HG03460 (cell line): ENCODE data around the gene CMYA5.

Source experiments
- ATAC-seq: cut with Tn5 transposase; IDR thresholded peaks from one replicate; pipeline ENCODE4 v1.9.1; 2021; ENCODE audit not compliant: unreplicated experiment

CMYA5 gene

DNA sequence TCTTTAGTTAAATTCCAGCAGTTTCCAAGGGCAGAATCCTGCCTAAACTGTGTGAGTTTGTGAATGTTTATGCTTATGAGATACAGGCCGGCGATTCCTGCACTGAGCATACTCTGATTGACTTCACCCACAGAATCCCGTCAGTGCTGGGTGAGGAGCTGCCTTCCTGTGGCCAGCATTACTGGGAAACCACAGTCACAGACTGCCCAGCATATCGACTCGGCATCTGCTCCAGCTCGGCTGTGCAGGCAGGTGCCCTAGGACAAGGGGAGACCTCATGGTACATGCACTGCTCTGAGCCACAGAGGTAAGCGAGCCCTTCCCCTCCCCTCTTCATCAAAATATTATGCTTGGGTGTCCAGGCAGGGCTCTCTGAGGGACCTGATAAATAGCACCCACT lies 103.7 kb downstream of the CMYA5 start:
- ATAC-seq, result no peak

DNA sequence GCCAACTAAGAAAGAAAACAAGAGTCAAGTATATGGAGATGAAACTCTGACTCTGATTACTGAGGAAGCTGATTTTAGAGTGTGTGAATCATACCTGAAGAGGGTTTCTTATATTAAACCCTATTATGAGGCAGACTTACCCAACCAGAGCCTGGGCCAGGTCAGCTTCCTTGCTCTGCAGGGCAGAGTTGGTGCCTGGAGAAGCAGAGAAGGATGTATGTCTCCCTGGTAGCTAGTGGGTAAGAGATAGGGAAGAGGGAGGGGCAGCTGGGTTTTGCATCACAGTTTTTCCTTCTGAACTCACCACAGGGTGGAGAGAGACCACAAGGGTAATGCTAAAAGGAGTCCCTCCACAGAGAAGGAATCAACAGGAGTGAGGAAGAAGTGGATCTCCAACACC lies 104.1 kb downstream of the CMYA5 start:
- ATAC-seq, result no peak

DNA sequence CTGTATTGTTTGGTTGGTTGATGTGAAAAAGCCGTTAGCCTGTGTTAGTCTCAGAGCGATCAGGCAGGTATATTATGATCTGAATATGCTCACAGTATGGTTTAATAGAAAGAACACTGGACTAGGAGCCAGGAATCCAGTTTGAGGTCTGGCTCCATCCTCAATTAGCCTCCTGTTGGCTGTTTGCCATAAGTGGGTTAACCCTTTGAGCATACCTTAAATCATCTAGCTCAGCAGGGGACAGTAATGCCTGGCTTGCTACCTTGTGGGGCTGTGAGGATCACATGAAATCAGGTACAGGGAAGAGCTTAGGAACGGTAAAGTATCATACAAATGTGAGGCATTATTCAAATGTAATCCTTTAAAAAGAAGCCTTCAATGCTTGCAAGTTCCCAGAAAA lies 104.7 kb downstream of the CMYA5 start:
- ATAC-seq, result no peak

DNA sequence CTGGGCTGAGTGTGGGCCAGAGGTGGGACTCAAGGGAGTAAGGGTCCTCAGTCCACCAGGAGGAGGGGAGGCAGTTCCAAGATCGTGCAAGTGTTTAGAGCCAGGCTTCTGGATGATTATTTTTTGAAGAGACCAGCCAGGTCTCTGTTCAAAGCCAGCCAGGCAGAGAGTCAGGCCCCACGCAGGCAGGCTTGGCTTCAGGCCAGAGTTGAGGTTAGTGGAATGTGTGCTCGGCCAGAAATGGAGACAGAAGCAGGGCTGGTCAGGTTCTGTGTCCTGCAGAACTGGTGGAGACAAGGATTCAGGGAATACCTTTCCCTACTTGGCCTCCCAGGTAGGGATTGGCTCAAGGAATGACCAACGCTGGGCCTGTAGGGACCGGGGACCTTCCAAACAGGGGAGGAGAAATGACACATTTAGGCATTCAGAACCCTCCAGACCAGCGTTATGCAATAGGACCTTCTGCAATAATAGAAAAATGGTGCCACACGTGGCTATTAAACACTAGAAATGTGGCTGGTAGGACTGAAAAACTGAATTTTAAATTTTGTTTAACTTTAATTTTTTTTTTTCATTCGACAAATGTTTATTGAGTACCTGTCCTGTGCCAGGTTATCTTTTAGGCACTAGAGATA lies 106.2 kb downstream of the CMYA5 start:
- no peak for ATAC-seq

DNA sequence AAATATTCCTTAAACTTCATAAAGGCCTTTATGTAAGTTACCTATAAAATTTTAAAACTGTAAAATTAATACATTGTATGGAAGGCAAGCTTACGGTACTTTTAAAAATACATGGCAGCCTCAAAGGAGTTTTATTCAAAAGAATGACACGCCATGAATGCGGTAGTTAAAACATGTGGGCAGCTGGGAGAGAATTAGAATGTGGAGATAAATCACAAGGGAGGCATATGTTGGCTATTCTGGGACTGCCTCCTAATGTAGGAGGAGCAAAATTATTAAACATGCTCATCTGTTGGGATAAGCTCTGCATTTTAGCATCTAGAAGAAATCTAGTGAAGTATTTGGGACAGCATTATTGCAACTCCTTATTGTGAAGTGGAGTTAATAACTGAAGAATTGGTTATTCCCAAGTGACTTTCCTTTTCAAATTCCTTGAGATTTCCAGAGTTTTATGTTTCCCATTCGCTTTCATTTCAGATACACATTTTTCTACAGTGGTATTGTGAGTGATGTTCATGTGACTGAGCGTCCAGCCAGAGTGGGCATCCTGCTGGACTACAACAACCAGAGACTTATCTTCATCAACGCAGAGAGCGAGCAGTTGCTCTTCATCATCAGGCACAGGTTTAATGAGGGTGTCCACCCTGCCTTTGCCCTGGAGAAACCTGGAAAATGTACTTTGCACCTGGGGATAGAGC lies 109.4 kb downstream of the CMYA5 start:
- ATAC-seq, result no peak

DNA sequence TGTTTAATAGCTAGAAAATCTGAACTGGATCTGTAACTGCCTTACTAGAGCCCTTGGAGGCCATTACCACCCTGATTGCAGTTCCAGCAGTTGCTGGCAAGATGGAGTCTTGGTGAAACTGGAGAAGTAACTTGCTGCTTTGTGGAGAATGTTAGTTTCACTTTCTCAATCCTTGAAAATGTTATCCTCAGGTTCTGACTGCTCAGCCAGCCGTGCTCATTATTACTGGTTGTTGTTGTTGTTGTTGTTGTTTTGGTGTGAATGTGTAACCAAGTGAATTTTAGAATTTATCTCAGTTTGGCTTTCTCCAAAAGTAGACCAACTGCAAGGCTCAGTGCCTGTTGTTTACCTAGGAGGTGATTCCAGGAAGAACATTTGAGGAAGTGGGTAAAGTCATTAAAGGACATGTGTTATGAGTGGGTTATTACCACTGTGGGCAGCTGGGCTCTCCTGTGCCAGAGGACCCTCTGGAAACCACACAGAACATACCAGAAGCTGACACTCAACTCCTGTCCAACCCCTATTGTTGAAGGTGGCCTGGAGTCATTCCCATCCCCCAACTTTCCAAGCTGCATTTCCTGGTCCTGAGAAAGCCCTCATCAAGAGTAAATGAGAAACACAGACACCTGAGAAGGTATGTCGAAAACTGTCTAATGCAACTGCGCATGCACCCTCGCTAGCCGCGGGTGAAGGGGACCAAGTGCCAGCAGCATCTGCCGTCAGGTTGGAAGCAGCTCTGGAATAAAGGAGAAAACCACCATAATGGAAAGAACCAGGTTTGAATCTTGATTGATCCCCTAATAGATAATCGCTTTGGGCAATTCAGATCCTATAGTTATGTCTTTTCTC lies 111.6 kb downstream of the CMYA5 start:
- ATAC-seq, result no peak

GRCh38 chr5:79802406-79802805 lies 112.8 kb downstream of the CMYA5 start:
- ATAC-seq, result no peak

DNA sequence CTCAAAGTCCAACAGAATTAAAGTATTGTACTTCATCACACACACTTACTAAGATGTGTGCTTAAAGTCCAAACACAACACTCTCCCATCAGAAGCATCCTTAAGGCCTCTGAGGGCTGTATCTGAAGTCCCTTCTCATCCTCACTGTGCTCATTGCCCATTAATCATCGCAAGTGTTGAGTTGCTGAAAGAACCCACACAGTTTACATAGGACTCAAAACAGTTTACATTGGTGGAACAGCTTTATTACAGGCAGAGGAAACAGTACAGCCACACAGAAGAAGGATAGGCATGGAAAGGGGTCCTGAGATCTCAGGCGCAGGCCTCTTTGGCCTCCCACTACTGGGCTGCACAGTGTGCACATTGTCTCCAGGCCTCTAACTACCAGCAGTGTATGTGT lies 113.4 kb downstream of the CMYA5 start:
- no peak for ATAC-seq

GRCh38 chr5:79806741-79807140 lies 117.1 kb downstream of the CMYA5 start:
- no peak for ATAC-seq

DNA sequence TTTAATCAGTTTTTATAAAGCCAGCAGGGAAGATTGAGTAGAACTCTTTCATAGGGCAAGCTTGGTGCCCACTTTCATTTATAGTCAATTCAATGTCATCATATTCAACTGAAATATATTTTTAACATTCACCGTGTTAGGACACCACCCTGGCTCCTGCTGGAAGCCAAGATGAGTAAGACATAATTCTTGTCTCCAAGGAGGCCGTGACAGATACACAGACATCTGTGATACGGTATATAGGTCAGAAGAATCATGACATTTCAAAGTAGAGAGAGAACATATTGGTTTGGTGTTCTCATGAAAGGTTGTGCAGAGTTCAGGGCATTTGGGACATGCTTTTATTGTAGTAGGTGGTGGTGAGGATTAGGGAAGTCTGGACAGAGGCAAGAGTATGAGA lies 120.1 kb downstream of the CMYA5 start:
- no peak for ATAC-seq

DNA sequence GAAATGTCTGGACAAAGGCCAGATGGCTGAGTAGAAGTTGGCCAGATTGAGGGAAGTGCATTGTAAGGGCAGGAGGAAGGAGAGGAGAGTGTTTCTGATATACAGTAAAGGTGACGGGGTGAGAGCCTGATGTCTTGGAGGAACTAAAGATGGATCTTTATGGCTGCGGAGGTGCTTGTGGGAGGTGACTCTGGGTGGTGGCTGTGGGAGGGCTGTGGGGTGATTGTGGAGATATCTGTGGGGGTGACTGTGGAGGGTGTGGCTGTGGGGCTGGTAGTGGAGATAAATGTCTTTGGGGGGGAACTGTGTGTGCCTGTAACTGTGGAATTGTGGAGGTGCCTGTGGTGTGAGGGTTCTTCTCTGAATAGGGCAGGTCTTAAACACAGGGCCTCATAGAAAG lies 121.4 kb downstream of the CMYA5 start:
- no peak for ATAC-seq

- ATAC-seq, result no peak
Measured at GRCh38 chr5:79811904-79812303, 122.3 kb downstream of the CMYA5 start.

GRCh38 chr5:79814699-79815098 lies 125.1 kb downstream of the CMYA5 start:
- no peak for ATAC-seq

DNA sequence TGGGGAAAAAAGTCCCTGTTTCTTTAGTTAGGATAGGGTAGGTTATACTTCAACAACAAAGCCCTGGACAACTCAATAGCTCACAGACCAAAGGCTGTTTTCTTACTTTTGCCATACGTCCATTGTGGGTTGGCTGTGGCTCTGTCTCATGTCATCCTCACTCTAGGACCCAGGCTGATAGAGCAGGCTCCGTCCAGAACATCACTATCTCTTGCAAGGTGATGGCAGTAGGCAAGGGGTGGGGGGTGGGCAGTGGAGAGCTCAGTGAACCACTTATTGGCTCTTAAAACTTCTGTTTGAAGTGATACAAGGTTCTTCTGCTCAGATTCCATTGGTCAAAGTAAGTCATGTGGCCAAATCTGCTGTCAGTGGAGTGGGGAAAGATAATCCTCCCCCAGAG lies 126.4 kb downstream of the CMYA5 start:
- no peak for ATAC-seq

DNA sequence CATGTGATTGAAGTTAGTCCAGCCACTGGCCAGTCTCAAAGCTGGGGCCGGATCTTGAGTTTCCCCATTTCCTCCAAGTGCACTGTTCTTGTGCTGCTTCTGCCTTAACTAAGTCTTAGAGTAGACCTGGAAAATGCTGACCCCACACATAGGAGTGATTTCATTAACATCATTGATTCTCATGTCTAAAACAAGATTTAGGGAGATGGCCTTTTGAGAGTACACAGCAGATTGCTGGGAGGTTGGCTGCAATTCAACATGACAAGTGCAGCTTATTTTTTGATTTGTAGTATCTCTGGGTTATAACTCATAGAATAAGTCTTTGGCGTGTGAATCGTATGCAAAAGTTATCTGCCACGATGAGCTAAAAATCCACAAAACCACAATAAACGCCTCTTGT lies 131.0 kb downstream of the CMYA5 start:
- ATAC-seq, result no peak

DNA sequence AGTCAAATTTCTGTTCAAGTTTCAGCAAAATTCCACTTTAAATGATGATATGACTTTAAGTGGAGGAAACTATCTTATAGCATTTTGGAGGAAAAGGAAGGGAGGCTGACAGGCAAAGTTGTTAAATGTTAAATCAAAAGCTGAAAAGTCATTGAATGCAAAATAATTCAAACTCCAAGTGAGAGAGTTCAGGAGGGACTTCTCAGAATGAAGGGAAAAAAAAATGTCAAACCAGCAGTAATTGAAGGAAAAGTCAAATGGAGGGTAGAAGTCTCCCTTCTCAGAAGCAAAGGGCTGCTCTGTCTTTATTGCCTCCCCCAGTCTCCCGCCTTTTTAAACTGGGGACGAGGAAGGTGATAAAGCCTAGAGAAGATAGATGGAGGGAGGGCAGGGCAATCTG lies 134.8 kb downstream of the CMYA5 start:
- no peak for ATAC-seq

- ATAC-seq, result no peak
Measured at GRCh38 chr5:79825802-79826201, 136.2 kb downstream of the CMYA5 start.

- ATAC-seq, result no peak
Measured at GRCh38 chr5:79827159-79827629, 137.6 kb downstream of the CMYA5 start.

DNA sequence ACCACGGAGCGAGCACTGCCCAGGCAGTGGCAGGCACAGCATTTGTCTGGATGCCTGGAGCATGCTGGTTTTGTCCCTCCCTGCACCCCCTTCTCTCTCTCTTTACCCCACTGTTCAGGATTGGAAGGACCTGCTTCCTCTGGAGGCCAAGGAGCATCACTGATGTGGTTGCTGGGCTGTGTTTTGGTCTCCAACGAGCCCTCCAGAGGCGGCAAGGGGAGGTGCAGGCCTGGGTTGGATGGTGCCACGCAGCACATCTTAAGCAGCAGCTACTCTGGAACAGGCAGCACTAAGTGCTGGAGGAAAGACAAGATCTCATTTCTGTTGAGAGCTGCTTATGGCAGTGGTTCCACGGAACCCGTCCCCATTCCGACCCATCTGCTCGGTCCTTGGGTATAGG lies 139.6 kb downstream of the CMYA5 start:
- no peak for ATAC-seq

DNA sequence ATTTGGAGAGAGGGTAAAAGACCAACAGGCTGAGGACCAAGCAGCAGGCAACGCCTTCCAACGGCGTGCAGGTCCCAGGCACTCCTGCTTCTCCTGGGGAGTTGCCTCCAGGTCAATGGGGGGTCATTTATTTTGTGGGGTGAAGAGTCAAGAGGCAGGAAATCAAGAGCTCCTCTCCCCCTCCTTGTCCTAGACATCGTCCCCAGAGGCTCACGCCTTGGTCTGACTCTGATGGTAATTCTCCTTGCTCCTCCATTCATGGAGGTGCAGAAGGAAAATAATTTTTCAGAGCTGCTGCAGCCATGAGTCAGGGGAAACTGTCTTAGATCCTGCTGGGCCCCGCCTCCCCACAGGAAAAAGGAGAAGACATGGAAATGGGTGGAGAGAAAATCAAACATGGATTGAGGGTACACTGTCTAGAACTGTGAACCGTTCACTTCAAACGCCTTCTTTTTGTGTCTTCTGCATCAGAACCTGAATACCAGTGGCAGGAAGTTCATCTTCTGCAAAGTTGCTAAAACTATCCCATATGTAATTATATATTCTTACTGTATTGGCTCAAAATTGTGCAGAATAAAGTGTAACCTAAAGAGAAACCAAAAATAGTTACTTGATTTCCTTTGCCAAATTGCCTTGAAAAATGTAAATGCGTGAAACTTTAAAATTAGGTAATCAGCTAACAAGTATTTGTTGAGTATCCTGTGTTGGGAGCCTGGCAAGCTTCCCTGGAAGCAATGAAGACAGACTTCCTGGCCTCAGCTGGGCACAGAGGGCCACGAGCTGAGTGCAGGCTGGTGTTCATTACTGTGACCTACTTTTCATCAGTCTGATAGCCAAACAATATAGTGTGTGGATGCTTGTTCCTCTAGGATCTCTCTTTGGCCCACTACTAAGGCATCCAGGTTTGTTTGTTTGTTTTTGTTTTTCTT lies 142.0 kb downstream of the CMYA5 start:
- ATAC-seq, result no peak

DNA sequence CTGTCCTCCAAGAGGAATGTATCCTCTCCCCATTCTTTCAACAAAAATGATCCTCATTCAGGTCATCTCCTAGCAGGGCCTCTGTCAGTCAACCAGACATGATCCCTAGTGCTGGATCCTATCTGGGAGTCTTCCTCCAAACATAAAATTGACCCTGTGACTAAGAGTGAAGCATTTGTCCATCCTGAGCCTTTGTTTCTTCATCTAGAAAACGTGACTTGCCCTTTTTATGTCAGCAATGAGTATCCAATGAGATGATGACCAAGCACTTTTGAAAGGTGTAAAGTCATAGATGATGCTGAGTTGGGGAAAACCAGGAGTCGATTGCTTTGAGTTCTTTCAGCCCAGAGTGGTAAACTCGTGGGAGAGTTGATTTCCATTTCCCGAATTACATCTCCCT lies 143.3 kb downstream of the CMYA5 start:
- no peak for ATAC-seq
